H1 (cell line): Measurements from ENCODE around the gene TBX4. TPM values are rescaled to one million over a fixed set of nuclear protein-coding genes. Genes with fewer than 3 reads are reported as not detected.
A peak's percentile ranks its signal among the peaks of the same experiment; 100 is the strongest.

Experiments
- EP300 ChIP-seq, 2 experiments: IDR thresholded peaks; 1 replicate in 1 of 2; 2 replicates in 1 of 2; pipeline ENCODE4 v1.6.1; 2011 to 2012; ENCODE audit warnings: low read depth in 2 of 2, low read length in 2 of 2, mild to moderate bottlenecking in 2 of 2, borderline replicate concordance in 1 of 2, inconsistent platforms in 1 of 2, moderate library complexity in 1 of 2
- SP4 ChIP-seq: IDR thresholded peaks from 2 replicates; pipeline ENCODE4 v1.6.1; 2012; ENCODE audit warnings: low read length, inconsistent platforms
- SRF ChIP-seq: IDR thresholded peaks from 2 replicates; pipeline ENCODE4 v1.6.1; 2011; ENCODE audit warnings: mild to moderate bottlenecking, low read depth, low read length, moderate library complexity
- TEAD4 ChIP-seq: IDR thresholded peaks from 2 replicates; pipeline ENCODE4 v1.6.1; 2012; ENCODE audit warnings: low read depth, low read length, inconsistent platforms, mixed read lengths
- polyA plus RNA-seq, 7 experiments: library from polyadenylated mRNA; depleted of rRNA in 3 of 7; stranded (reverse) in 5 of 7; unstranded in 2 of 7; fragments of >200 nt in 5 of 7; fragments of 200-250 nt in 2 of 7; gene quantifications; 1 replicate in 5 of 7; 2 replicates in 1 of 7; 4 replicates in 1 of 7; pipeline versions ENCODE4 v1.2.1 to v1.2.3, GENCODE V29; 2011 to 2013; ENCODE audit warnings: missing spikeins in 2 of 7, mixed read lengths in 2 of 7
- total RNA-seq: library from RNA; stranded (reverse); fragmentation: NEBNext Ultra II Directional; extraction: Animal tissue kit (Norgen Biotek cat#: 25700); gene quantifications from 2 replicates; pipeline ENCODE4 v1.2.1, GENCODE V29; 2021

Gene TBX4
- total and polyA plus RNA-seq, 2 of the 8 experiments (the other 6 are each of a cell fraction or from before 2014, with no cell fraction given), result 0.02 TPM; not detected in 1

GRCh38 chr17:61463316-61464129 is 11.3 kb downstream of the TBX4 start (continued):
- TF ChIP-seq TEAD4, result 0 out of 2 replicates have a peak, but pooled peaks have one; percentile 35
- no peak for TF ChIP-seq SRF
- TF ChIP-seq SP4, result 0 out of 2 replicates have a peak, but pooled peaks have one; percentile 33
- no peak for TF ChIP-seq EP300 (IDR thresholded peaks at IDR 0.05; ENCODE audit: borderline replicate concordance in 1 of 2, low read depth in 2 of 2, low read length in 2 of 2)
